ENCODE data around the gene CEP57L1.
"Not testable (repeated sequence)": the region's sequence is repeated elsewhere in the genome, so short reads cannot be mapped to it uniquely, and the experiment has no call there.

GRCh38 chr6:109142067-109142466 is 46.8 kb downstream of the CEP57L1 start:
- TF ChIP-seq CTCF, POLR2A, POLR2AphosphoS5, EP300 (IDR thresholded peaks at IDR 0.05): not testable (repeated sequence)

All from suprapubic skin (tissue), 4 donors.